Measurements from ENCODE around the gene BLID. TPM values are rescaled to one million over a fixed set of nuclear protein-coding genes. Genes with fewer than 3 reads are reported as not detected.

The BLID gene
- total RNA-seq, 1 experiment from 2014 or later = 5.7 TPM

DNA sequence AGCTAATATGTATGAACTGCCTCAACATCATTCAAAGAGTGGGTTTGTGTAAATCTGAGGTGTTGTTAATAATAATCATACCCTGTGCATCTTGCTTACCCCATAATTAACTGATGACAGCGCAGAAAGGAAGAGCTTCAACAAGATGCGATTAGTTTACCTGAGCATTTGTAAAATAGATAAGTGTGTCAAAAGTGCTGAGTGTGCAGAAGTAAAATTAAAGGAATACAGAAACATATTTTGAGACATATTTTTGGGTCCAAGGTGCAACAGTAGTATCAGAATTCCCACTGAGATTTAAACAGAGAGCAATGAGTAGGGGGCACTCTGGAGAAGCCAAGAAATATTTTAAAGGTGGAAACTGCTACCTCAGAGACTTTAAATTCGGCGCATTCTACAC, 6.1 kb downstream of the BLID start:
- Histone ChIP-seq H3K9me3 (ENCODE audit: low read length) (no peaks in the 10 kb centered on the region), H3F3A (ENCODE audit: low read length, unreplicated experiment) (peaks cover 30% of the 10 kb centered on the region), H3K4me3 (ENCODE audit: low read length) (no peak overlapping the region), H3K79me2 (ENCODE audit: low read length) (peaks cover 79% of the 10 kb centered on the region), H3K27me3 (ENCODE audit: low read length) (no peaks in the 10 kb centered on the region), H3K4me2 (ENCODE audit: low read length) (no peak overlapping the region), H3K27ac (ENCODE audit: low read length) (no peak overlapping the region), H3K36me3 (ENCODE audit: low read depth, low read length) (peaks cover 81% of the 10 kb centered on the region), H3K4me1 (ENCODE audit: insufficient read depth, low read length) (peaks cover 32% of the 10 kb centered on the region), H3K9ac (ENCODE audit: low read length) (no peak overlapping the region), H4K20me1 (ENCODE audit: low read length) (peaks cover 54% of the 10 kb centered on the region), H2AFZ (ENCODE audit: low read length) (no peak overlapping the region), H3K9me2 (replicated peaks; ENCODE audit: low read length) (no peaks in the 10 kb centered on the region)
- ChIA-PET CTCF (interaction anchor here (0.6 kb wide), 1 partner anchor 81 kb away, joined by 4 read pairs; no protein-coding TSS in a partner anchor), POLR2A (ENCODE audit: unreplicated experiment) (no interaction called here)
- intact Hi-C loops (cut with micrococcal nuclease) = no loop called here
- BruUV-seq (replicated peaks) = no TSS peak
- ATAC-seq (no peak), DNase-seq (no peak)
- no peak for TF ChIP-seq EZH2phosphoT487 (IDR thresholded peaks at IDR 0.05; ENCODE audit: borderline replicate concordance, low read length)
- TF ChIP-seq EZH2 (IDR thresholded peaks at IDR 0.05; ENCODE audit: low read length, unreplicated experiment) = no peak
- TF ChIP-seq, protein P1, sequence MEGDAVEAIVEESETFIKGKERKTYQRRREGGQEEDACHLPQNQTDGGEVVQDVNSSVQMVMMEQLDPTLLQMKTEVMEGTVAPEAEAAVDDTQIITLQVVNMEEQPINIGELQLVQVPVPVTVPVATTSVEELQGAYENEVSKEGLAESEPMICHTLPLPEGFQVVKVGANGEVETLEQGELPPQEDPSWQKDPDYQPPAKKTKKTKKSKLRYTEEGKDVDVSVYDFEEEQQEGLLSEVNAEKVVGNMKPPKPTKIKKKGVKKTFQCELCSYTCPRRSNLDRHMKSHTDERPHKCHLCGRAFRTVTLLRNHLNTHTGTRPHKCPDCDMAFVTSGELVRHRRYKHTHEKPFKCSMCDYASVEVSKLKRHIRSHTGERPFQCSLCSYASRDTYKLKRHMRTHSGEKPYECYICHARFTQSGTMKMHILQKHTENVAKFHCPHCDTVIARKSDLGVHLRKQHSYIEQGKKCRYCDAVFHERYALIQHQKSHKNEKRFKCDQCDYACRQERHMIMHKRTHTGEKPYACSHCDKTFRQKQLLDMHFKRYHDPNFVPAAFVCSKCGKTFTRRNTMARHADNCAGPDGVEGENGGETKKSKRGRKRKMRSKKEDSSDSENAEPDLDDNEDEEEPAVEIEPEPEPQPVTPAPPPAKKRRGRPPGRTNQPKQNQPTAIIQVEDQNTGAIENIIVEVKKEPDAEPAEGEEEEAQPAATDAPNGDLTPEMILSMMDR (conservative IDR thresholded peaks at IDR 0.05; ENCODE audit: low read depth, low read length) = no peak

DNA sequence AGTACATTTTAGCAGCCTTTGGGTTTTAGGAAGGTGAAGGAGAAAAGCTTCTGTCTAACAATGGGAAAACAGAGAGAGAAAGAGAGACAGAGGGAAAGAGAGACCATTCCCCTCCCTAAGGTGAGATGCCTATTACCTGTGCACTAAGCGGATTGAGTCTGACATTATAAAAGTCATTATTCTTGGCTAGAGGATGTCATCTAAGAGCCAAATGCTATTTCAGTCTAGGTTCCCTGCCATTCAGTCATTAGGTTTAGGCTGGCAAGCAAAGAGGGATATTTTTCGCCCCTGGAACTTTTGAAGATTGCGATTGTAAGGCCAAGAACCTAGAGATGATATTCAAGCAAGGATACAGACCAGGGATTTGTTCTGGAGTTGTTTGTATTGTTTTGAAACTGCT, 7.2 kb downstream of the BLID start:
- Histone ChIP-seq H3K9me3 (ENCODE audit: low read length) (no peaks in the 10 kb centered on the region), H3K79me2 (ENCODE audit: low read length) (peaks cover 78% of the 10 kb centered on the region), H2AFZ (ENCODE audit: low read length) (no peak overlapping the region), H3K9me2 (replicated peaks; ENCODE audit: low read length) (no peaks in the 10 kb centered on the region), H3K4me3 (ENCODE audit: low read length) (no peak overlapping the region), H3K27ac (ENCODE audit: low read length) (no peak overlapping the region), H3K4me1 (ENCODE audit: insufficient read depth, low read length) (peaks cover 43% of the 10 kb centered on the region), H3K9ac (ENCODE audit: low read length) (no peak overlapping the region), H3K36me3 (ENCODE audit: low read depth, low read length) (peaks cover 78% of the 10 kb centered on the region), H3K27me3 (ENCODE audit: low read length) (no peaks in the 10 kb centered on the region), H3K4me2 (ENCODE audit: low read length) (no peak overlapping the region), H4K20me1 (ENCODE audit: low read length) (peaks cover 60% of the 10 kb centered on the region), H3F3A (ENCODE audit: low read length, unreplicated experiment) (peaks cover 25% of the 10 kb centered on the region)
- POLR2A ChIA-PET (ENCODE audit: unreplicated experiment) = no interaction called here
- ATAC-seq (no peak), DNase-seq (no peak)
- no TSS peak for BruUV-seq (replicated peaks)
- intact Hi-C loops (cut with micrococcal nuclease) = no loop called here
- CTCF ChIA-PET = interaction anchor here (0.5 to 0.7 kb wide), 4 partner anchors 29 to 88 kb away, joined by 3 read pairs; no protein-coding TSS in a partner anchor
- TF ChIP-seq EZH2phosphoT487 (IDR thresholded peaks at IDR 0.05; ENCODE audit: borderline replicate concordance, low read length) (no peak), EZH2 (IDR thresholded peaks at IDR 0.05; ENCODE audit: low read length, unreplicated experiment) (no peak)
- TF ChIP-seq, protein P1 (conservative IDR thresholded peaks at IDR 0.05; ENCODE audit: low read depth, low read length) = no peak

DNA sequence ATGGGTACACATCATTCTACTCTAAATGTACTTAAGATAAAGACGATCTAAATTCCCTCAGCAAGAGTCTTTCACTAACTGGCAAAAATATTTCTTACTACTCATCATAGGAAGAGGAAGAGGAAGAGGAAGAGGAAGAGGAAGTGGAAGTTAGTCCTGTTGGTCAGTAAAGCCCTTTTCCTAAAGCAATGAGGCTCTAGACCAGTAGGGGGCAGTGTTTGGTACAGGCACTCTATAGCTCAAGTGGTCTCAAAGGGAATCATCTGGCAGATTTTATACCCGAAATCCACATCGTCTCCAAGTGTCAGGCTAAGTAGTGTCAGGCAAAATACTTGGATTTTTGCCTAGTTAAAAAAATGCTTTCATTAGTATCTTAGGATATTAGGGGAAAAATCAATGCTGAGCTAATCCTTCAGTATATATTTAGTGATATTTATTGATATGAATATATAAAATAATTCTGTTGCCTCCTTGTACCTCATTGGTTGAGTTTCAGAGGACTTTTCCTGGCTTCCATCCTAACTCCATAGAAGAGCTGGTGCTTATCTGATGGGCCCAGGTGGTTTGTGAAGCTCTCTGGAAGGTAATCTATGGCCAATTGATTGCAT, 7.7 kb downstream of the BLID start:
- peaks cover 48% of the 10 kb centered on the region for H3K4me1 ChIP-seq (ENCODE audit: insufficient read depth, low read length)
- ATAC-seq (no peak), DNase-seq (peak; percentile 81)
- ChIA-PET POLR2A (ENCODE audit: unreplicated experiment) (no interaction called here), CTCF (interaction anchor here (0.5 to 0.7 kb wide), 4 partner anchors 29 to 88 kb away, joined by 3 read pairs; no protein-coding TSS in a partner anchor)
- no peak overlapping the region for H3K9ac ChIP-seq (ENCODE audit: low read length)
- peaks cover 25% of the 10 kb centered on the region for H3F3A ChIP-seq (ENCODE audit: low read length, unreplicated experiment)
- H2AFZ ChIP-seq (ENCODE audit: low read length) = no peak overlapping the region
- peaks cover 63% of the 10 kb centered on the region for H4K20me1 ChIP-seq (ENCODE audit: low read length)
- H3K27ac ChIP-seq (ENCODE audit: low read length) = no peak overlapping the region
- peaks cover 80% of the 10 kb centered on the region for H3K79me2 ChIP-seq (ENCODE audit: low read length)
- no peaks in the 10 kb centered on the region for H3K9me3 ChIP-seq (ENCODE audit: low read length)
- no peaks in the 10 kb centered on the region for H3K27me3 ChIP-seq (ENCODE audit: low read length)
- no peak overlapping the region for H3K4me3 ChIP-seq (ENCODE audit: low read length)
- BruUV-seq (replicated peaks) = no TSS peak
- H3K36me3 ChIP-seq (ENCODE audit: low read depth, low read length) = peaks cover 78% of the 10 kb centered on the region
- intact Hi-C loops (cut with micrococcal nuclease) = no loop called here
- TF ChIP-seq, protein P1 (conservative IDR thresholded peaks at IDR 0.05; ENCODE audit: low read depth, low read length) = peak; percentile 96
- TF ChIP-seq EZH2phosphoT487 (IDR thresholded peaks at IDR 0.05; ENCODE audit: borderline replicate concordance, low read length) = no peak
- no peak overlapping the region for H3K4me2 ChIP-seq (ENCODE audit: low read length)
- no peaks in the 10 kb centered on the region for H3K9me2 ChIP-seq (replicated peaks; ENCODE audit: low read length)

Measured in PC-3 (cell line).